HG02973 (cell line): ENCODE data around the gene DDX3Y.

Experiments
- ATAC-seq: cut with Tn5 transposase; IDR thresholded peaks from one replicate; pipeline ENCODE4 v1.9.1; 2021; ENCODE audit warnings: moderate library complexity; ENCODE audit not compliant: unreplicated experiment

DDX3Y gene

GRCh38 chrY:12904618-12905516, at the start of gene DDX3Y:
DDX3Y (plus strand) TSS chrY:12904868; CDS start chrY:12904937, 69 bp downstream.
- ATAC-seq, result peak; percentile 80

GRCh38 chrY:12855791-12856275, 48.8 kb upstream of the DDX3Y start:
- ATAC-seq, result no peak

DNA sequence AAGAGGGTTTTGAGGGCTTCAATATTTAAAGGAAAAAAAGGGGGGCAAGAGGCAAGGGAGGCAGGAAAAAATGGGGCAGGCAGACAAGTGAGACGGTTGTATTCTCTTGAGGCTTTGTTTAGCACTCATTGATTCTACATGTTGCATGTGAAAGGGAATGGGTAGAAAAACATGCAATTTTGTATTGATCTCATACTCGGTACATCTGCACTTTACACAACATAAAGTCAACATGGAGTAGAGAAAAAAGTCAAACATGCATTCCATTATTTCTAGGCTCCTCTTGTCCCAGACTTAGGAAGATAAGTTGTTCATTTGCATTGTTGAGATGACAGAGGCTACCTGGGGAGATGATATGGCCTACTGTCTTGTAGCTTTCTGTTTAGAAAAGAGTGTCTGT, 36.7 kb upstream of the DDX3Y start:
- no peak for ATAC-seq

DNA sequence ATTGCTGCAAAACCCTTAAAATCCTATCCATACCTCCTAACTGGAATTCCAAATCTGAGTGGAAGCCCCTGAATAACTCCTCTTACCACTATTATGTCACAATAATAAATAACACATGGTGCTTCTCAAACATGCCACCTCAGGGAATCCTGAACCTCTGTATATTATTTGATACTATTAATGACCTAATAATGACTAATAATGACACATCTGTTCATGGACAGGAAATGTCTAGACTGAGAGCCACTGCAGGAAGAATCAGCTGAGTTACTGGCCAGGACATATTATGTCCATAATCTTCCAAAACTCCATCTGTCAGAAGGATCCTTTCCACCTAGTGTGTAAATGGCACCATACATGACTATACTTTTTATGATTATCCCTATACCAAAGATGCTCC, 7.7 kb upstream of the DDX3Y start:
- ATAC-seq, result no peak

- no peak for ATAC-seq
Observed at GRCh38 chrY:12898604-12899003, 6.1 kb upstream of the DDX3Y start.

DNA sequence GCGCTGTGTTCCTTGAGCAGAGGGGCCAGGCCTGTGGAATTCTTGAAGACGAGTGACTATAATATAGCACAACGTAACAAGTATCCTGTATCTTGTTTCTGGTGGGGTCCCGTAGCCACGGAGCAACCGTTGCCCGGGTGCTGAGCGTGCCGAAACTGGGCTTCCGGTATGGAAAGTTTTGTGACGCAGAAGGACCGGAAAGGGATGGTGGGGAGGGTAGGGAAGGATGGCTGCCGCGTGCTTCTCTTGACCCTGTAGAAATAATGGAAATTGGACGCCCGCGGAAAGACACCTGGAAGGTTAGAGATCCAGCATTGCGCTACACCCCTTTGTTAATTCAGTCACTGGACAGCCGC, 827 bp downstream of the DDX3Y start:
- ATAC-seq, result peak; percentile 50

GRCh38 chrY:12905895-12906294, 1.2 kb downstream of the DDX3Y start:
- no peak for ATAC-seq

DNA sequence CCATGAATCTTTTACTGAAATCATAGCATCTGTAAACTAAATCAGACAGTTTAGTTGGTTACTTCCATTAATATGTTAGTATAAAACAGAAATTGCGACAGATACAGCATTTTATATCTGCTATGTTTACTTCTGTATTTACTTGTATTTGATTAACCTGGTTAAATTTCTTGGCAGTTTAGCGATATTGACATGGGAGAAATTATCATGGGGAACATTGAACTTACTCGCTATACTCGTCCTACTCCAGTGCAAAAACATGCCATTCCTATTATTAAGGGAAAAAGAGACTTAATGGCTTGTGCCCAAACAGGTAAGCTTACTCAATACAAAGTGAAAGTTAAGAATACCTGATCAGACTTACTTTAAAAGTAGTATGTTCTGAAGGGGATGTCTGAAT, 8.9 kb downstream of the DDX3Y start:
- no peak for ATAC-seq

DNA sequence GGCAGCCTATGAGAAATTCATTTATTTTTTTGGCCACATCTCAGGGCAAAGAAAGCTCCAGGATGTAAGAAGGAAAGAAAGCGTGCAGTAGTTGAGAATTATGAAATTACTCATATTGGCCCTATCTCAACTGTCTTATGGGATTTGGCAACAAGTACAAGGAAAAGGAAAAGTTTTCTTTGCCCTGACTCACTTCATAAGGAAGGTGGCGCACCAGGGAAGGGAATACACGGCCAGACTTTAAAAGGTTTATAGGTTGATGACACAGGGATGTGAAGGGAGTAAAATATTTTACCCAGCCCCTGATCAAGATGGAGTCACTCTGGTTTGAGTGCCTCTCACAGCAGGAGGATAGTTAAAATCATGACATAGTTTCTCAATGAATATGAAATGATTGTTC, 23.4 kb downstream of the DDX3Y start:
- no peak for ATAC-seq

DNA sequence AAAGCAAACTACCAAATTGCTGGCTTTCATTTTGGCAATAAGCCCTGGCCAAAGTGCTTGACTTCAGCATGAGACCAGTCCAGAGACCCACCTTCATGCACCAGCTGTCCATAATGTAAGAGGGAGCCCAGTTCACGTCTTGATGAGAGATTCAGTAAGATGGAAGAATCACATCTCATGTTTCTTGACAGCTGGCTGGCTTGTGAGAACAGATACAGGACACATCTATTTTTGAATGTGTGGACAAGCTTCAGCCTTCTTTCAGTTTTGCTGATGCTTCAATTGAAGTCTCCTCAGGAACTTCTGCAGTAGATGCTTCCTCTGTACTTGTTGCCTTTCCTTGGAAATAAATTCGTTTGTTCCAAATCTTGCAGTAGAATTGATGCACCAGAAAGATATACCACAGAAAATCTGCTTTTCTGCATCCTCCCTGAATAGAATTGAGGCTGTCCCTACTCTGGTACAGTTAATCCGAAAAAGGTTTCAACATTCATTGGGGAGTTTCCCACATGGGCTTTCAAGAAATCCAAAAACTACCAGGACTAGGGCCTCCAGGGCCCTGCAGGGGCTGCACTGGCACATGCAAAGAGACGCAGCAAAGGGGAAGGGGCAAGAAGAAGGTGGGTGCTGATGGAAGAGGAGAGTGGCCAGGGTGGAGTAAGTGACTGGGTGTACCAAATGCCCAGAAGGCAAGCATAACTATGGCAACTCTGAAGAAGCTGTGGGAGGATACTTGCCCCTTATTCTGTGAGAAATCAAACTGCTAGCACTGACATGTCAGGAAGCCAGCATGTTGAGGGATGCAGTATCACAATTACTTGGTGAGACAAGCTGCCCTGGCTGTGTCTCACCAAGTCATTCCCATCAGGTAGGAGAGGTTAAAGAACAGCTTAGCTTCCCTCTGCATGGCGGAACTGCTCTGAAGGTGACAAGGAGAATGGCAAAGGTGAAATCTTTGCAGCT, 37.3 kb downstream of the DDX3Y start:
- ATAC-seq, result peak; percentile 56
